ENCODE measurements around the gene DIAPH1. TPM values are rescaled to one million over a fixed set of nuclear protein-coding genes. Genes with fewer than 3 reads are reported as not detected.
A peak's percentile ranks its signal among the peaks of the same experiment; 100 is the strongest.

DIAPH1 gene
- polyA plus RNA-seq, 3 donors from 2014 or later: 108 to 187 (median 123) TPM

DNA sequence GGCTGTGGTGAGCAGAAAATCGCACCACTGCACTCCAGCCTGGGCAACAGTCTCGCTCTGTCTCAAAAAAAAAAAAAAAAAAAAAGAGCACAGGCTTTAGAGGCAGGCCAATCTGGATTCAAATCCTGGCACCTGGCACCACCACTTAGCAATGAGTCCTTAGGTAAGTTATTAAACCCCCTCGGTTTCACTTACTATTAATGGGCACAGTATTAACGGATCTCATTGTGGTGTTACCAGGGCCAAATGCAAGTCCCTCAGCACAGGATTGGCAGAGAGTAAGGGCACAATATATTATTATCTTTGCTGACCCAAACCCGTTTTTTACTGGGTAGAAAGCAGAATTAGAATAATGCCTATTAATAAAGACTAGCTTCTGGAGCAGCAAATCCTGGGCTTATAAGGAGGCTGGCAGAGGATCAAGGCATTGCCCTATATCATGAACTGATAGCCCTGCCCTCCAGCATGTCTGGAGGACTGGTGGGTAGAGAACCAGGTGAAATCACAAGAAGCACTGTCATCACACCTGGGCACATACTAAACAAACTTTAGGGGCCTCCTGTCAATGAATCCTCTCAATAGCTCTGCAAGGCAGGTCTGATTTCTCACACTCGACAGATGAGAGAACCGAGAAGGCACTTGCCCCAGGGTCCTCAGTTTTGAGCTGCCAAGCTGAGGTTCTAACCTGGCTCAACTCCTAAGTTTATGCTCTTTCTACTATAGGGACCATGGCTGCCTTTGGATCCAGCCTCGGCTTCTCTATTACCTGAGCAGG lies 112.2 kb downstream of the DIAPH1 start:
- Mint-ChIP-seq H3K36me3 (peaks cover 0 to 14% (median 7%) of the 10 kb centered on the region in 3 donors), H3K9me3 (no peaks in the 10 kb centered on the region), H3K27me3 (ENCODE audit: low read depth in 3 of 3) (peaks cover 5 to 11% (median 8%) of the 10 kb centered on the region in 3 donors), H3K4me1 (peaks cover under 1 to 4% of the 10 kb centered on the region in 2 donors), H3K27ac (peak overlapping the region in 1 of 6 donors; percentile 9), H3K4me3 (no peak overlapping the region)
- DNase-seq: no peak

DNA sequence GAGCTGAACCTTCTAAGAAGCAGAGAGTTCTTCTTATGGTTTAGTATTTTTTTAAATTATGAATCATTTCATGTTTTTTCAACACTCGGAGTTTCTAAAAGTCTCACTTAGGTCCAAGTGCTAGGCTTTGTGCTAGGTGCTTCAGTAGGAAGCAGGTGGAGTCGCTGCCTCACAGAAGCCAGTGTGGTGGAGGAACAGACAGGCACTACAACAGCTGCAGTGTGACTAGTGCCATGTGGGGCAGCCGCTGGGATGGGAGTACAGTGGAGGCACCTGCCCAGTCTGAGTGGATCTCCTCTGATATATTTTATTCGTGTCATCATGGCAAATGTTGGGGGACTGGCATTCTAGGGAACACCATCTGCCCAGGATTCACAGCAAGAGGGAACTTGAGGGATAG lies 114.6 kb downstream of the DIAPH1 start:
- H3K4me1 Mint-ChIP-seq: peaks cover 0 to 3% of the 10 kb centered on the region in 2 donors
- no peak overlapping the region for H3K4me3 Mint-ChIP-seq
- H3K27me3 Mint-ChIP-seq (ENCODE audit: low read depth in 3 of 3): peaks cover 5 to 11% (median 6%) of the 10 kb centered on the region in 3 donors
- no peak for DNase-seq
- peaks cover 0 to 4% (median 3%) of the 10 kb centered on the region in 3 donors for H3K36me3 Mint-ChIP-seq
- peak overlapping the region in 1 of 6 donors; percentile 17 for H3K27ac Mint-ChIP-seq
- H3K9me3 Mint-ChIP-seq: no peaks in the 10 kb centered on the region

DNA sequence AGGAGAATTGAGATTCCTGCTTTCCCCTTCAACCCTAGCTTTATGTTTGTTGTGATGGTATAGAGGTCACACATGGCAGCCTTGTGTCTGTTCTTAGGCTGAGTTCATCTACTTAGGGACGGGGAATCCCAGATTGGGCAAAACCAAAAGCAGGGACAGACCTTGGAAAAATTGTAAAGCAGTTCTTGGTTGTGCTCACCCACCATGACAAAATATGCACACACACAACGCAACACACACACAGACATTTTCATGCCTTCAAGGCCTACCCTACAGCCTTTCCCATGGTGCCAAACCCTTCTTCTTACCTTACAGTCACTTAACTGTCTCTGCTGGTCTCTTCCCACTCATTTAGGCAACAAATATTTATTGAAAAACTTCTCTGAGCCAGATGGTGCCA lies 115.1 kb downstream of the DIAPH1 start:
- no peak overlapping the region for H3K4me3 Mint-ChIP-seq
- H3K27ac Mint-ChIP-seq: peak overlapping the region in 1 of 6 donors; percentile 17
- DNase-seq: no peak
- no peaks in the 10 kb centered on the region for H3K9me3 Mint-ChIP-seq
- H3K36me3 Mint-ChIP-seq: peaks cover 0 to 4% (median 3%) of the 10 kb centered on the region in 3 donors
- H3K27me3 Mint-ChIP-seq (ENCODE audit: low read depth in 3 of 3): peaks cover 5 to 11% (median 6%) of the 10 kb centered on the region in 3 donors
- no peaks in the 10 kb centered on the region for H3K4me1 Mint-ChIP-seq

DNA sequence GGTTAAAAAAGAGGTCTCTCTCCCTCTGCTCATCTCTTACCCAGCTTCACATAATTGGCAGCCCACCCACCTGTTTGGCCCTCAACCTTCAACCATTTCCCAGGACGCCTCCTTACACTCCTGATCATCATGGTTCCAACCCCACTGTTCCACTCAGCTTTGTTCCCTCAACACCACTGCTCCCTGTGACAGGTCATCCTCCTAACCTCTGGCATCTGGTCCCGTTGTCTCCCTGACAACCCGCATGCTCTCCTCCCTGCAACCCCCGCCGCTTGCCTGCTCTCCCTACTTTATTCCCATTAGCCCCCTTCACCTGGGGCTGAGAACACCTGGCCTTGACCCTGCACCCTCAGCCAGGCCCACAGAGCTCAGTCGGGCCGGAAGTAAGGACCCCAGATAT lies 117.0 kb downstream of the DIAPH1 start:
- no peak overlapping the region for H3K27ac Mint-ChIP-seq
- H3K4me1 Mint-ChIP-seq: no peaks in the 10 kb centered on the region
- DNase-seq: no peak
- H3K27me3 Mint-ChIP-seq (ENCODE audit: low read depth in 3 of 3): peaks cover 5 to 13% (median 10%) of the 10 kb centered on the region in 3 donors
- H3K9me3 Mint-ChIP-seq: no peaks in the 10 kb centered on the region
- H3K36me3 Mint-ChIP-seq: peaks cover 0 to 3% (median 0%) of the 10 kb centered on the region in 3 donors
- H3K4me3 Mint-ChIP-seq: no peak overlapping the region

DNA sequence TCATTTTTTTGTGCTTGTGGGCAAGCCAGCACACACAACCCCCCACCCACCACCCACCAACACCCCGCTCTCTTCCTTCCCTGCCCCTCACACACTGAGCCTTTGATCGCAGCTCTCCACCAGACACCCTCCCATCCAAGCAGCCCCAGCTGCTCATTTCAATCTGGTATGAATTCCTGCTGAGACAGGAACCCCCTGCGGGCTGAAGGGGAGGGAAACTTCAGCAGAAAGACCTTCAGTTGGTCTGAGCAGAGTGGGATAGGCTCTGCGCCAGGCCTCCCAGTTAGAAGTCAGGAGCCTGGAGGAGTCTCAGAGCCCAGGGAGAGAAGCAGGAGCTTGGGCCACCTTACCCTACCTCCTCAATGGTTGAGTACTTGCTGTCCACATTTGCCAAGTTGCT lies 122.8 kb downstream of the DIAPH1 start:
- no peak for DNase-seq
- Mint-ChIP-seq H3K4me1 (peaks cover 5 to 13% of the 10 kb centered on the region in 2 donors), H3K27me3 (ENCODE audit: low read depth in 3 of 3) (peaks cover 5 to 23% (median 19%) of the 10 kb centered on the region in 3 donors), H3K36me3 (peaks cover 0 to 6% (median 6%) of the 10 kb centered on the region in 3 donors), H3K4me3 (no peak overlapping the region), H3K9me3 (no peaks in the 10 kb centered on the region), H3K27ac (no peak overlapping the region)

DNA sequence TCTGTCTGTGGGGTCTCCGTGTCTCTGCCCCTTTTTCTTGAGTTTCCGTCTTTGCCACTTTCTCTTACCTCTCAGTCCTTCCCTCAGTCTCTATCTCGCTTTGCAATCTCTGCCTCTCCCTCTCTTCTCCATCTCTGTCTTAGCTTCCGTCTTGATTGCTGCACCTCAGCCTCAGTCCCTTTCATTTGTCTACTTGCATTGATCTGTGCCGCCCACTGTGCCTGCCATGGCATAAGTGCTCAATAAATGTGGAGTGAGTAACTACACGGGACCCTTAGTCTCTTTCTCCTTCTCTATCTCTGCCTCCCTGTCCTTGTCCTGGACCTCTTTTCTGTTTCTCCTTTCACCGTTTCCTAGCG lies 123.4 kb downstream of the DIAPH1 start:
- Mint-ChIP-seq H3K4me1 (peaks cover 5 to 13% of the 10 kb centered on the region in 2 donors), H3K4me3 (peak overlapping the region in 2 of 5 donors; percentile 23 to 29), H3K9me3 (peaks cover 0 to 2% (median 0%) of the 10 kb centered on the region in 6 donors), H3K27me3 (ENCODE audit: low read depth in 3 of 3) (peaks cover 7 to 25% (median 23%) of the 10 kb centered on the region in 3 donors), H3K27ac (no peak overlapping the region), H3K36me3 (peaks cover 4 to 6% (median 6%) of the 10 kb centered on the region in 3 donors)
- no peak for DNase-seq

DNA sequence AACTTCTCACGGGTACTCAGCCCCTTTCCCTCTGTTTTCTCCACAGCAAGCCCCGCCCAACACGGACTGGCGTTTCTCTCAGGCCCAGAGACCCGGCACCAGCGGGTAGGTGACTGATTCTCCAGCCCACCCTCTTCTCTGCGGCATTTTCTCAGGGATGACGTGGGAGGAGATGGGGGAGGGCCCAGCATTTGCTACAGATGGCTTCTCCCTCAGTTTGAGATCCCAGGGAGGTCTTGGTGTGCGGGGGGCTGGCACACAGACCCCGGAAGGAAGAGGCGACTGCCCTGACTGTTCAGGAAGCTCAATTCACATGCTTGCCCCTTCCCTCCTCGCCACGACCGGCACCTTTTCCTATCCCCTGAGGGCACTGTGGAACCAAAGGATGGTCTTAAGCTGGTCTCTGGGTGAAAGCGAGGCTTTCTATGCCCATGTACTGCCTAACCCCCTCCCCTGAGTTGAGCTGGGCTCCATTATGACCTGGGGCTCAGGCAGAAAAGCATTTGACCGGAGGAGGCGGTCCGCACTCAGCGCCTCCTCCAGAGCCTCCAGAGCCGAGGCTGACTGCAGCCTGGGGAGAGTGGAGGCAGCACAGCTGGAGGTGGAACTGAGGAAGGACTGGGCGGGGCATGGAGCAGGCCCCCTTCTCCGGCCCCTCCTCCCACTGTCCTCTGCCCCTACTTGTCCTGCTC lies 123.9 kb downstream of the DIAPH1 start:
- no peak overlapping the region for H3K27ac Mint-ChIP-seq
- peaks cover 5 to 13% of the 10 kb centered on the region in 2 donors for H3K4me1 Mint-ChIP-seq
- peak overlapping the region in 1 of 5 donors; percentile 29 for H3K4me3 Mint-ChIP-seq
- H3K27me3 Mint-ChIP-seq (ENCODE audit: low read depth in 3 of 3): peaks cover 8 to 27% (median 23%) of the 10 kb centered on the region in 3 donors
- H3K9me3 Mint-ChIP-seq: peaks cover 0 to 2% (median 0%) of the 10 kb centered on the region in 6 donors
- peaks cover 4 to 6% (median 6%) of the 10 kb centered on the region in 3 donors for H3K36me3 Mint-ChIP-seq
- no peak for DNase-seq

DNA sequence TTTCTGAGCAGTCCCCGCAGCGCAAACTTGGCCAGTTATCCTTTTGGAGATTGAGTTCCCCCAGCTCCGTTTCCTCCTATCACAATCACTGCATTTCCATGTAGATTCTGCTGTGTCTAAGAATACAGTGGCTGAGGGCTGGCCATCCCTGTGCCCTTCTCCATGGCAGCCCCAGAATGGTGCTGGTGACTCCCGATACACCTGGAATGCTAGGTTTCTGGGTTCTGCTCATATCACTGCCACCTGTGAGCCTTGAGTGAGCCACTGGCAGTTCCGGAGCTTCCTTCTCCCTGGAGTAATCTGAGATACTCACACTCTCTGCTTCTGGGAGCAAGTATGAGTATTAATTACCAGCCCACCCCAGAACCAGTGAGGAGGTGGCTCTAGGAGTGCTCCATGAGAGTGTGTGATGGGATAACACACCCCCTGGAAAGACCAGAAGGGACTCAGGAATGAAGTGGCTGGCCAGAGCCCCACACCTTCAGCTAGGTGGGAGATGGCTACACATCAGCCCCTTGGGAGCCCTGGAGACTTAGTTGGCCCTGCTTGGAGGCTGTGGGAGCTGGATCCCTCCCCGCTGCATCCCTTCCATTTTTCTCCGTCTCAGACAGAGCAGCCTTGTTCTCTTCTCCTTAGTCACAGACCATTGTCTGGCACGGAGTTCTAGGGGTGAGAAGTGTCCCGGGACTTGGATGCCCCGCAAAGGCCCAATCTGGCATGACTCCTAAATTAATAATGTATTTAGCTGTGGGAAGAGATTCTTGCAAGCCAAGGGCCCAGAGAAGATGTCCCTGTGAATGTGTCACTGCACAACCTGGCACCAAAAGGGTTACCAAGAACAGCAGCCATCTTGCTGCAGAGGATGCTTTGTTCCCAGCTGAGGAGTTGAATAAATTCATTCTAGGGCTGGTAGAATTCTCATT lies 125.0 kb downstream of the DIAPH1 start:
- no peak overlapping the region for H3K27ac Mint-ChIP-seq
- H3K27me3 Mint-ChIP-seq (ENCODE audit: low read depth in 3 of 3): peaks cover 13 to 24% (median 23%) of the 10 kb centered on the region in 3 donors
- H3K9me3 Mint-ChIP-seq: peaks cover 0 to 2% (median 0%) of the 10 kb centered on the region in 6 donors
- peak overlapping the region in 1 of 5 donors; percentile 4 for H3K4me3 Mint-ChIP-seq
- peaks cover 5 to 13% of the 10 kb centered on the region in 2 donors for H3K4me1 Mint-ChIP-seq
- H3K36me3 Mint-ChIP-seq: peaks cover 4 to 6% (median 6%) of the 10 kb centered on the region in 3 donors
- DNase-seq: no peak

DNA sequence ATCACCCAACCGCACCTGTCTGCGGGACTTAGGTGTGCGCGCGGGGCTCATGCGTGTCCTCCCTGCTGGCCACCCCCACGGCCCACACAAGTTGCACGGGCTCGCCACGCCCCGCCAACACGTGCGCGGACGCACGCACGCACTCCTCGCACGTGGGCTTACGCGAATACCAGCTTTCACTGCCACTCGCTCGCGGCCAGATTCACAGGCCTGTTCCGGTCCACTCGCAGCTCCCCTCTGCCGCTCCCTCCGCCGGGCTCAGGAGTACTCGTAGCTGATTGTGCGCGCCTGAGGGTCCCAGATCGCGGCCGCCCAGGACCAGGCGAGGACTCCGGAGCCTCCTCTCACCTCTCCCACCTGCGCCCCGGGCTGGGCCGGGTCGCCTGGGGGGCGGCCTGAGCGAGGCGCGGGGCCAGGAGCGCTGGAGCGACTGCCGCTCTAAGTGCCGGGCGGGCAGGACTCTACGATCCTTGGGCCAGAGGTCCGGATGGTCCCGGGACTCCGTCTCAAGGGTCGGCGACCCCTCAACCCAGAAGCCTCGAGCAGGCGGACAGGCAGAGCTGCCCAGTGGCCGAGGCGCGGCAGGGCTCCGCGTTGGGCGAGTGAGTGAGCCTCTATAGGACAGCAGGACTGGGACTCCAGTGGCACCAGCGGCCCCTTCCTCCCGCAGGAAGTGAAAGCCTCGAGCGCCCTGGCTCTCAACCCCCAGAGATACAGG lies 126.5 kb downstream of the DIAPH1 start:
- peak in 1 of 3 donors; percentile 27 for DNase-seq
- Mint-ChIP-seq H3K4me3 (peak overlapping the region; percentile 59 to 84 (median 80)), H3K9me3 (peaks cover 0 to 2% (median 0%) of the 10 kb centered on the region in 6 donors), H3K36me3 (peaks cover 4 to 6% (median 6%) of the 10 kb centered on the region in 3 donors), H3K4me1 (peaks cover 5 to 13% of the 10 kb centered on the region in 2 donors), H3K27me3 (ENCODE audit: low read depth in 3 of 3) (peaks cover 11 to 29% (median 20%) of the 10 kb centered on the region in 3 donors), H3K27ac (no peak overlapping the region)

DNA sequence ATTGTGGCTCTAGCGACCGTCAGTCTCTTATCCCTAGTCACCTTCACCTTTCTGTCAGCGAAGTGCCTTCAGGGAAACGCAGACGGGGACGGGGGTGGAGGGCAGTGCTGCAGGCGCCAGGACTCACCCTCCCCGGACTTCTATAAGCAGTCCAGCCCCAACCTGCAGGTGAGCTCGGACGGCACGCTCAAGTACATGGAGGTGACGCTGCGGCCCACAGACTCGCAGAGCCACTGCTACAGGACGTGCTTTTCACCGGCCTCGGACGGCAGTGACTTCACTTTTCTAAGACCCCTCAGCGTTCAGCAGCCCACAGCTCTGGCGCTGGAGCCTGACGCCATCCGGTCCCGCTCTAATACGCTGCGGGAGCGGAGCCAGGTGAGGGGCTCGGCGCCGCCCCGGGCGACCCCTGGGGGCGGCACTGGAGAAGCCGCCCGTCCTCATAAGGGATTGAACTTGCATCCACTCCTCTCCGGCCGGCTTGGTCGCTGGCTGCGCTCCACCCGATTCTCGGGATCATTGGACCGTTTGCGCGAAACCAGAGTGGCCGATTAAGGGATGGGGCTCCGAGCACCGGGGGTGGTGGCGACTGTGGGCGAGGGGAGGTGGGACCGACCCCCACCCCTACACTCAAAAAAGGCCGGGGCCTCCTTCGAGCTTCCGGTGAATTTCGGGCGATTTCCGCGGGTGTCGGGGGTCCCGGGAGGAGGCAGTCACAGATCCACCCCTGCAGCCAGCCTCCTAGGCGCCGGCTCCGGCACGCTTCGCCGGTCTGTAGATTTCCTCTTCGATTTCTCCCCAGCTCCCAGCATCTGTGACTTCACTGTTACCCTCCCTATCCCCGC lies 127.3 kb downstream of the DIAPH1 start:
- Mint-ChIP-seq H3K4me1 (peaks cover 5 to 13% of the 10 kb centered on the region in 2 donors), H3K27ac (no peak overlapping the region), H3K27me3 (ENCODE audit: low read depth in 3 of 3) (peaks cover 11 to 29% (median 22%) of the 10 kb centered on the region in 3 donors), H3K36me3 (peaks cover 4 to 6% (median 6%) of the 10 kb centered on the region in 3 donors), H3K9me3 (peaks cover 0 to 6% (median 0%) of the 10 kb centered on the region in 6 donors), H3K4me3 (peak overlapping the region; percentile 59 to 84 (median 80))
- no peak for DNase-seq

DNA sequence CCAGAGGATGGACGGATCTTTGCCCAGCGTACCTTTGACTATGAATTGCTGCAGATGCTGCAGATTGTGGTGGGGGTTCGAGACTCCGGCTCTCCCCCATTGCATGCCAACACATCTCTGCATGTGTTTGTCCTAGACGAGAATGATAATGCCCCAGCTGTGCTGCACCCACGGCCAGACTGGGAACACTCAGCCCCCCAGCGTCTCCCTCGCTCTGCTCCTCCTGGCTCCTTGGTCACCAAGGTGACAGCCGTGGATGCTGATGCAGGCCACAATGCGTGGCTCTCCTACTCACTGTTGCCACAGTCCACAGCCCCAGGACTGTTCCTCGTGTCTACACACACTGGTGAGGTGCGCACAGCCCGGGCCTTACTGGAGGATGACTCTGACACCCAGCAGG lies 128.0 kb downstream of the DIAPH1 start:
- Mint-ChIP-seq H3K4me3 (peak overlapping the region in 1 of 5 donors; percentile 24), H3K36me3 (peaks cover 4 to 6% (median 5%) of the 10 kb centered on the region in 3 donors), H3K4me1 (peaks cover 5 to 13% of the 10 kb centered on the region in 2 donors), H3K9me3 (peaks cover 0 to 6% (median 0%) of the 10 kb centered on the region in 6 donors), H3K27me3 (ENCODE audit: low read depth in 3 of 3) (peaks cover 15 to 32% (median 21%) of the 10 kb centered on the region in 3 donors), H3K27ac (no peak overlapping the region)
- no peak for DNase-seq

DNA sequence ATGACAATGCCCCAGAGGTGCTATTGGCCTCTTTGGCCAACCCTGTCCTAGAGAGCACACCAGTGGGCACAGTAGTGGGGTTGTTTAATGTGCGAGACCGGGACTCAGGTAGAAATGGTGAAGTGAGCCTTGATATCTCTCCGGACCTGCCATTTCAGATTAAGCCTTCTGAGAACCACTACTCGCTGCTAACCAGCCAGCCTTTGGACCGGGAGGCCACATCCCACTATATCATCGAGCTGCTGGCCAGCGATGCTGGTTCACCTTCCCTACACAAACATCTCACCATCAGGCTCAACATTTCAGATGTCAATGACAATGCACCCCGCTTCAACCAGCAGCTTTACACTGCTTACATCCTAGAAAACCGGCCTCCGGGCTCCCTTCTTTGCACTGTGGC lies 128.5 kb downstream of the DIAPH1 start:
- Mint-ChIP-seq H3K9me3 (peaks cover 0 to 6% (median 0%) of the 10 kb centered on the region in 6 donors), H3K27ac (no peak overlapping the region), H3K4me3 (peak overlapping the region in 1 of 5 donors; percentile 24), H3K4me1 (peaks cover 5 to 13% of the 10 kb centered on the region in 2 donors), H3K27me3 (ENCODE audit: low read depth in 3 of 3) (peaks cover 15 to 29% (median 23%) of the 10 kb centered on the region in 3 donors), H3K36me3 (peaks cover under 1 to 4% (median under 1%) of the 10 kb centered on the region in 3 donors)
- no peak for DNase-seq

Data from immature natural killer cell (primary cell).